ENCODE data around the gene REEP3.
"Not testable (repeated sequence)": the region's sequence is repeated elsewhere in the genome, so short reads cannot be mapped to it uniquely, and the experiment has no call there.

REEP3 gene

DNA sequence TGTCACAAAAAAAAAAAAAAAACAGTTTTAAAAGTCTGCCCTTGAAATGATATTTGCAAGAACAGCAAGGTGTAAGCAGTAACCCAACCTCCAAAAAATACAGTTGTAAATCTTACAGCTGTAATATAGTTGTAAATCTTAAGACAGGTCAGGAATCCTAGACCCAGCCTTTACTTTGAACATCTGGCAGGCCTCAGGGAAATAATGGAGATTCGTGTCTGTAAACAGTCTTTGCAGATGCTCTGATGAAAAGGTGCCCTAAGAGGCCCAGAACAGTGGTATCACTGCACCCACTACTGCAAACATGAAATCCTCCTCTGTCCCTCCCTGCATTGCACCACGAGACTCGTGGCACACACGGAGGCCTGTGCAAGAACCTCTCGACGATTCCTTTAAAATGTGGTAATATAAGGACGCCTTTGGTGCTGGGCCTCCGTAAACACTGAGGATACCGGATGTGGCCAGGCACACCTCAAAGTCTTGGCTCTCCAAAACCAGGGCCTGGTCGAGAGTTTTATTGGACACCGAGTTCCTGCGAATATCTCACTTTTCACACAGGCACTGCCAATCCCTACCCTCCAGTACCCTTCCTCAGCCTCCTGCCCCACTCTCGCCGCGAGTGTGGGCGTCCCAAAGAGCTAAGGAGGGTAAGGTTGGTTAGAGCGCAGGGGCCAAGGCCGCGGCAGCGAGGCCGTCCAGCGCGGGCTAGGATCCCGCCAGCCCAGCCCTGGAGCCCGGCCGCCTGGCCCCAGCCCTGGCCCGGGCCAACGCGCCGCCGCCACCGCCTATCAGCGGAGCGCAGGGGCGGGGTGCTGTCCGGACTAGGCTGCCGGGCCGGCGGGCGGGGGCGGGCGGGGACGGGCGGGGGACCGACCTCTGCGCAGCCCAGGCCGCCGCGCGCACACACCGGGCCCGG is at the start of gene REEP3:
Gene REEP3 (plus strand): TSS at position 902 of the 916 bp plus-strand sequence. CDS start 145 bp downstream, outside the sequence.
- DNase-seq (ENCODE audit: low read depth in 3 of 3) = peak; percentile 13 to 36 (median 18)

- no peak for DNase-seq (ENCODE audit: low read depth in 3 of 3)
Measured at GRCh38 chr10:63474488-63474887, 46.7 kb upstream of the REEP3 start.

- no peak for DNase-seq (ENCODE audit: low read depth in 3 of 3)
Measured at GRCh38 chr10:63477927-63478326, 43.3 kb upstream of the REEP3 start.

DNA sequence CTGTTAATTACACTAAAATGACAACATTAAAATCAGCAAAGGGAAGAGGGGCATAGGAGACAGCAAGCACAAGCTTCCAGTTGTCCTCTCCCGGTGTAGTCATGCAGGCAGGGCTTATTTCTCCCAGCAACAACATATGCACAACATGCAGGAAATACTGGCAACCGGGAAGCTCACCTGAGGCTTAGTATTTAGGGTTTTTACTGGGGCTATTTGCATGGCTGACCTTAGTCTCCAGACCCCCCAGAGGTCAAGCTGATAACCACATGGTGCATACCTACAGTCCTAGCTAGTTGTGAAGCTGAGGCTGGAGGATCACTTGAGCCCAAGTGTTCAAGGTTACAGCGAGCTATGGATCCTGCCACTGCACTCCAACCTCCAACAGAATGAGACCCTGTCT is 42.6 kb upstream of the REEP3 start:
- DNase-seq (ENCODE audit: low read depth in 3 of 3) = no peak

GRCh38 chr10:63480237-63480636 is 41.0 kb upstream of the REEP3 start:
- no peak for DNase-seq (ENCODE audit: low read depth in 3 of 3)

- DNase-seq (ENCODE audit: low read depth in 3 of 3) = no peak
Measured at GRCh38 chr10:63481815-63482421, 39.3 kb upstream of the REEP3 start.

GRCh38 chr10:63483983-63484382 is 37.2 kb upstream of the REEP3 start:
- no peak for DNase-seq (ENCODE audit: low read depth in 3 of 3)

GRCh38 chr10:63487990-63488389 is 33.2 kb upstream of the REEP3 start:
- no peak for DNase-seq (ENCODE audit: low read depth in 3 of 3)

GRCh38 chr10:63489838-63490237 is 31.4 kb upstream of the REEP3 start:
- no peak for DNase-seq (ENCODE audit: low read depth in 3 of 3)

DNA sequence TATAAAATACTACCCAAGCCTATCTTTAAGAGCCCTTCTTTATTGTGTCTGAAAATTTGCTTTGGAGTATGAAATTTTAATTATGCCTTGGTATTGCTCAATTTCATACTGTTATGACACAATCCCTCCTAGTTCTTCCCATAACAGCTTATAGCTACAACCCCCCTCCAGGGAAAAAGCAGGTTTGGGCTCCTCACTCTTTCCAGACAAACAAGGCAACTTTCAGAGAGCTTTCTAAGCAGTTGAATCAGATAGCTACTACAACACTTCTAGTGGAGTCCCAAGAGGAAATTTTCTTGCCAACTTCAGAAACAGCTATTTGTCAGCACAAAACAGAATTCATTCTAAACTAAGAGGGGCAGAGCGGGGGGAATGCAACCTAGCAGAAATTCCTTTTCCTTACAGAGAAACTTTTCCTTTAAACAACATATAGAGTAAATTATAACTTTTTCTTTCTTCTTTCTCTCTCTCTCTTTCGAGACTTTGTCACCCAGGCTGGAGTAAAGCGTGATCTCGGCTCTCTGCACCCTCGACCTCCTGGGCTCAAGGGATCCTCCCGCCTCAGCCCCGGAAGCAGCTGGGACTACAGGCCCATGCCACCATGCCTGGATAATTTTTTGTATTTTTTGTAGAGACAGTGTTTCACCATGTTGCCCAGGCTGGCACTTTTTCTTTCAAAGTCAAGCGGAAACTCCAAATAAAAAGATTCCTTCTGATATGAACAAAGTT is 29.4 kb upstream of the REEP3 start:
- no peak for DNase-seq (ENCODE audit: low read depth in 3 of 3)

GRCh38 chr10:63492317-63492690 is 28.9 kb upstream of the REEP3 start:
- not testable (repeated sequence) for DNase-seq (ENCODE audit: low read depth in 3 of 3)

DNA sequence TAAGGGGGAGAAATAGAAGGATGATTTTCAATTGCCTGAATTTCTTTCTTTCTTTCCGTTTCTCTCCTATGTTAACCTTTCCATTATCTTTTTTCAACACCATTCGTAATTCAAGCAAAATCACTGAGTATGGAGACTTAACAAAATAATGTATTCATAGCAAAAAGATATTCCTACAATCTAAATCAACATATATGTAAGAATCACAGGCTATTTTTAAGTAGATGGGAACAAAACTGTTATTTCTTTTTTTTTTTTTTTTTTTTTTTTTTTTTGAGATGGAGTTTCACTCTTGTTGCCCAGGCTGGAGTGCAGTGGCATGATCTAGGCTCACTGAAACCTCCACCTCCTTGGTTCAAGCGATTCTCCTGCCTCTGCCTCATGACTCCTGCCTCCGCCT is 28.2 kb upstream of the REEP3 start:
- DNase-seq (ENCODE audit: low read depth in 3 of 3) = no peak

- no peak for DNase-seq (ENCODE audit: low read depth in 3 of 3)
Measured at GRCh38 chr10:63494951-63495350, 26.2 kb upstream of the REEP3 start.

DNA sequence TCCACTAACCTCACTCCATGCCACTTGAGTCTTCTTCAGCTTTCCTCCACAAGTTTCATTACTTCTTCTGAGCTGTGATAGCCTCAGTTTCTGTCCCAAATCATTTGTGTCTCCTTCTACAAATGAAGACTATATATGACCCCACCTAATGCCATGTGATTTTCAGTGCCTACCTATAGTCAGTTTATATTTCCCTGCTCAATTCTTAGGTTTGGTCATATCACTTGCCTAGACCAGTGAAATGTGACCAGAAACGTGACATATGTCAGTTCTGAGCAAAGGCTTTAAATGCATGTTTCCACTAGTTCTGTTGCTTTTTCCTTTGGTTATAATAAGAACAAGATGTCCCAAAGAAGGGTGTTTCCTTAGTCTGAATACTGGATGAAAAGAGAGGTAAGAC is 24.6 kb upstream of the REEP3 start:
- DNase-seq (ENCODE audit: low read depth in 3 of 3) = no peak

GRCh38 chr10:63497321-63497720 is 23.9 kb upstream of the REEP3 start:
- no peak for DNase-seq (ENCODE audit: low read depth in 3 of 3)

- no peak for DNase-seq (ENCODE audit: low read depth in 3 of 3)
Measured at GRCh38 chr10:63498665-63499064, 22.5 kb upstream of the REEP3 start.

- not testable (repeated sequence) for DNase-seq (ENCODE audit: low read depth in 3 of 3)
Measured at GRCh38 chr10:63500551-63500950, 20.6 kb upstream of the REEP3 start.

DNA sequence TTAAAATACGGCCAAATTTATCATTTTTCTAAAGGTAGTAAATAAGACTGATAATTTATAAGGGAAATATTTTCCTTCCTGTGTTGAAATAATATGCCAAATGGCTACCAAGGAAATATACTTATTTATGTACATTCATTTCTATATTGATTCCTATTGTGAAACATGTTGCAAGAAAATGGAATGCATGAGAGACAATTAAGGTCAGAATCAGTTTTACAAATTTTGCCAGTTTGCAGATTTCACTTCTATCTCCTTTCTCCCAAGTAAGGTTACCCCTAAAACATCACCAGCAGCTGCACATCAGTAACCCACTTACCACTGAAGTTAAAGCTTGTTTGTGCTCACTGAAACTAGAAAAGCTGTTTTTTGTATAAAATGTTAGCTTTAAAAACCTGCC is 19.2 kb upstream of the REEP3 start:
- no peak for DNase-seq (ENCODE audit: low read depth in 3 of 3)

GRCh38 chr10:63502832-63503231 is 18.4 kb upstream of the REEP3 start:
- no peak for DNase-seq (ENCODE audit: low read depth in 3 of 3)

DNA sequence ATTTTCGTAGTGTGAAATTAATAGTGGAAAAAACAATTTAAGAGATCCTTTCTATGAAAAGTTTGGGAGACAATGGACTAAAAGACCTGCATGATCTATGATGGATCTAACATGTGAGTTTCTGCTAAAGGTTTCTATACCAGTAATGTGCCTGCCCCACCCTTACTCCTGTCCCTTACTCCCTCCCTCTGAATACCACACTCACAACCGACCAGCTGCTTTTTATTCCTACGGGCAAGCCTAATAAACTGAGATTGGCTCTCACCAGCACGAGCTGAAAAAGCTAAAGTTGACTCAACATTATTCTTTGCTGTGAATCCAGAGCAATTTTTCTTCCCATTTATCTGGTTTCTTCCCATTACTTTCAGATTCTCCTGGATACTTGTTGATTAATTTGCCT is 17.8 kb upstream of the REEP3 start:
- DNase-seq (ENCODE audit: low read depth in 3 of 3) = no peak

GRCh38 chr10:63504145-63504881 is 16.9 kb upstream of the REEP3 start:
- DNase-seq (ENCODE audit: low read depth in 3 of 3) = no peak

DNA sequence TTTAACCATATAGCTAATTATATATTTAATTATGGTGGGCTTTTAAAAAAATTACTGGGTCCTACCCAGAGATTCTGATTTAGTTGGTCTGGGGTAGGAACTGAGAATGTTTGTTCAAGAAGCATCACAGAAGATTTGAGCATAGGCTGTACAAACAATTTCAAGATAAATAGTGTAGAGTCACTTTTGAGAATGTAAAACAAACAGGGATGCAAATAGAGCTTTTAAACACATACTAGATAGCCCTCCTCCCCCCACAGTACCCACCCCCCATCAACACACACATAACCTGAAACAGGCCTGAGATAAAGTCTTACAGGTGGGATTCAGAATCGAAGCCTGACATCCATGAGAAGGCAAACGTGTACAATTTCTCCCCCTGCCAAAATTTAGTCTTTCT is 15.6 kb upstream of the REEP3 start:
- no peak for DNase-seq (ENCODE audit: low read depth in 3 of 3)
